ENCODE measurements around the gene SPPL3. TPM values are rescaled to one million over a fixed set of nuclear protein-coding genes. Genes with fewer than 3 reads are reported as not detected.
"Not testable (repeated sequence)": the region's sequence is repeated elsewhere in the genome, so short reads cannot be mapped to it uniquely, and the experiment has no call there.

SPPL3 gene
- total and polyA plus RNA-seq, 4 donors, result 18.9 to 108 (median 67.8) TPM

DNA sequence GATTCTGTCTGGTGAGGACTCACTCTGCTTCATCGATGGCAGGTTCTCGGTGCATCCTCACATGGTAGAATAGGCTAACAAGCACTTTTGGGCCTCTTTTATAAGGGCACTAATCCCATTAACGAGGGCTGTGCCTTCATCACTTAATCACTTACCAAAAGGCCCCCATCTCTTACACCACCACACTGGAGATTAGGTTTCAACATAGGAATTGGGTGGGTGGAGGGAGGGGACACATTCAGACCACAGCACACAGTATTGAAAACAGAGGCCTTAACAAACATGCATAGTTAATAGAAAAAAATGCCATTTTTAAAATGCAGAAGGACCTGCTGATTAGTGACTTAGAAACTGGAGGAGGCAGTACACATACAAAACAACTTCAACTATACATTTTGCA lies 61.6 kb downstream of the SPPL3 start:
- WGBS (ENCODE audit: insufficient coverage), result 85% methylated on average over 2 of the region's 3 CpGs
- Histone ChIP-seq H3K4me3 (ENCODE audit: low read depth, low read length) (no peak overlapping the region), H3K4me1 (ENCODE audit: control insufficient read depth, insufficient read depth, low read length) (peaks cover 16% of the 10 kb centered on the region), H3K27ac (ENCODE audit: low read depth, low read length) (no peak overlapping the region), H3K36me3 (ENCODE audit: control insufficient read depth, insufficient read depth, low read length) (peaks cover 4% of the 10 kb centered on the region), H3K27me3 (ENCODE audit: control insufficient read depth, insufficient read depth, low read length) (no peaks in the 10 kb centered on the region), H3K9me3 (ENCODE audit: control insufficient read depth, insufficient read depth, low read length) (no peaks in the 10 kb centered on the region)
- no peak for DNase-seq (ENCODE audit: low read depth in 4 of 6, low spot score in 6 of 6)

DNA sequence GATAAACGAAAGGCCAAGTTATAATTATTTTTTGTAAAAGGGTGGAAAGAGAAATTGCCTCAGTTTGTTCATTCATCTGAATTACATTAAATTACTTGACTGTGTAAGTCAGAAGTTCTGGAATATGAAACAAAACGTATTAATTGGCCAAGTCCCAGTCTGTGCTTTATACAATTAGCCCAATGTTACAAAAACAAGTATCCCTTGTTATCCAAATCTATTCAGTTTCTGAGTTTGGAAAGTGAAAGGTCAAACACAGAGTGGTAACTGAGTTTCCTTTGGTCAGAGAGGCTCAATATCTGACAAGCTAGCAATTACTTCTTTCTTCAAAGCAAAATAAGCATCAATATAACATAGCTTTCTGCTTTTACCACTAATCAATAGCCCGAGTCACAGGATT lies 62.6 kb downstream of the SPPL3 start:
- Histone ChIP-seq H3K27ac (ENCODE audit: low read depth, low read length) (peak overlapping the region; percentile 10), H3K36me3 (ENCODE audit: control insufficient read depth, insufficient read depth, low read length) (peaks cover 4% of the 10 kb centered on the region), H3K4me3 (ENCODE audit: low read depth, low read length) (no peak overlapping the region), H3K4me1 (ENCODE audit: control insufficient read depth, insufficient read depth, low read length) (peaks cover 16% of the 10 kb centered on the region), H3K9me3 (ENCODE audit: control insufficient read depth, insufficient read depth, low read length) (no peaks in the 10 kb centered on the region), H3K27me3 (ENCODE audit: control insufficient read depth, insufficient read depth, low read length) (no peaks in the 10 kb centered on the region)
- peak in 1 of 6 donors; percentile 38 for DNase-seq (ENCODE audit: low read depth in 4 of 6, low spot score in 6 of 6)
- WGBS (ENCODE audit: insufficient coverage), result no CpG with 5 or more reads among the region's 3 CpGs

DNA sequence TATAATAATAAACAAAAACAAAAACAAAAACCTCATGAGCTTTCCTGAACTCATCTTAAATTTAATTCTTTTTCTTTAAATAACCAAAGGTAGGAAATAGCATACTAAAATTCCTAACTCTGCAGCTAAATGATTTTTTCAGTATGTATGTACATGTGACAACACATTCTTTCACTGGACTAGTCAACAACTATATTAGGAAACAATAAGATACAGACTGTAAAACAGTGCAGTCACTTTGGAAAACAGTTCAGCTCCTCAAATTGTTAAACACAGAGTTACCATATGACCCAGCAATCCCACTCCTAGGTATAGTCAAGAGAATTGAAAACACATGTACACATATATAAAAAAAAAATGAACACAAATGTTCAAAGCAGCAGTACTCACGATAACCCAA lies 64.7 kb downstream of the SPPL3 start:
- no CpG with 5 or more reads among the region's 1 CpG for WGBS (ENCODE audit: insufficient coverage)

DNA sequence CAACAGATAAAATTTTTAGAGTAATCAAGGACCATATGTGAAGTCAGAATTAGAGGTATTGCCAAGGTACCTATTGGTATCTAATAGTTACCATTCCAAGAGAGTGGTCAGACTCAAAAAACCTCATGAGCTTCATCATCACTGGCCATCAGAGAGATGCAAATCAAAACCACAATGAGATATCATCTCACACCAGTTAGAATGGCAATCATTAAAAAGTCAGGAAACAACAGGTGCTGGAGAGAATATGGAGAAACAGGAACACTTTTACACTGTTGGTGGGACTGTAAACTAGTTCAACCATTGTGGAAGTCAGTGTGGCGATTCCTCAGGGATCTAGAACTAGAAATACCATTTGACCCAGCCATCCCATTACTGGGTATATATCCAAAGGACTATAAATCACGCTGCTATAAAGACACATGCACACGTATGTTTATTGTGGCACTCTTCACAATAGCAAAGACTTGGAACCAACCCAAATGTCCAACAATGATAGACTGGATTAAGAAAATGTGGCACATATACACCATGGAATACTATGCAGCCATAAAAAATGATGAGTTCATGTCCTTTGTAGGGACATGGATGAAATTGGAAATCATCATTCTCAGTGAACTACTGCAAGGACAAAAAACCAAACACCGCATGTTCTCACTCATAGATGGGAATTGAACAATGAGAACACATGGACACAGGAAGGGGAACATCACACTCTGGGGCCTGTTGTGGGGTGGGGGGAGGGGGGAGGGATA lies 65.4 kb downstream of the SPPL3 start:
- WGBS (ENCODE audit: insufficient coverage), result no CpG with 5 or more reads among the region's 4 CpGs
- not testable (repeated sequence) for H3K4me3 ChIP-seq (ENCODE audit: low read depth, low read length); DNase-seq (ENCODE audit: low read depth in 4 of 6, low spot score in 6 of 6); H3K4me1 ChIP-seq (ENCODE audit: control insufficient read depth, insufficient read depth, low read length); H3K36me3 ChIP-seq (ENCODE audit: control insufficient read depth, insufficient read depth, low read length); H3K9me3 ChIP-seq (ENCODE audit: control insufficient read depth, insufficient read depth, low read length); H3K27ac ChIP-seq (ENCODE audit: low read depth, low read length); H3K27me3 ChIP-seq (ENCODE audit: control insufficient read depth, insufficient read depth, low read length)

More for the DNA sequence above, 64.7 kb downstream of the SPPL3 start:
- Histone ChIP-seq H3K36me3 (ENCODE audit: control insufficient read depth, insufficient read depth, low read length) (no peaks in the 10 kb centered on the region), H3K4me1 (ENCODE audit: control insufficient read depth, insufficient read depth, low read length) (peaks cover 10% of the 10 kb centered on the region), H3K9me3 (ENCODE audit: control insufficient read depth, insufficient read depth, low read length) (no peaks in the 10 kb centered on the region), H3K27me3 (ENCODE audit: control insufficient read depth, insufficient read depth, low read length) (no peaks in the 10 kb centered on the region), H3K4me3 (ENCODE audit: low read depth, low read length) (no peak overlapping the region), H3K27ac (ENCODE audit: low read depth, low read length) (no peak overlapping the region)
- DNase-seq (ENCODE audit: low read depth in 4 of 6, low spot score in 6 of 6), result no peak

DNA sequence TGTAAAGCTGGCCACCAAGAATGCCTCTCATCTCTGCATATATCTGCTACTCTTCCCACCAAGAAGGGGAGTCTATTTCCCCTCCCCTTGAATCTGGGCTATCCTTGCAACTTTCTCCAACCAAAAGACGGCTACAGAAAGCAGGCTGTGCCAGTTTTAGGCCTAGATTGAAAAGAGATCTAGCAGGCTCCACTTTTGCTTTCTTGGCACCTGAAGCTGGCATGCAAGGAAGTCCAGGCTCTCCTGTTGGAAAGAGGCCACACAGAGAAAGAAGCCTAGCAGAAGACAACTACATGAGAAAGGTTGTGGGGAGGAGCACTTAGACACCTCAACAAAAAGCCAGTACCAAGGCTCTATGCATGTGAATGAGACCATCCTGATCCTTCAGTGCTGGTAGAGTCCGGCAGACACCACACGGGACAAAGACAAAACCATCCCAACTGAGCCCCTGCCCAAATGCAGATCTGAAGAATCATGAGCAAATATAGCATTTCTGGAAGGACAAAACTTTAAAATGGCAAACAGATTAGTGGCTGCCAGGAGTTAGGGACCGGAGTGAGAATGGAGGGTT lies 68.0 kb downstream of the SPPL3 start:
- H3K27me3 ChIP-seq (ENCODE audit: control insufficient read depth, insufficient read depth, low read length), result no peaks in the 10 kb centered on the region
- no peak for DNase-seq (ENCODE audit: low read depth in 4 of 6, low spot score in 6 of 6)
- no peak overlapping the region for H3K27ac ChIP-seq (ENCODE audit: low read depth, low read length)
- 84% methylated on average over 3 of the region's 4 CpGs for WGBS (ENCODE audit: insufficient coverage)
- no peaks in the 10 kb centered on the region for H3K9me3 ChIP-seq (ENCODE audit: control insufficient read depth, insufficient read depth, low read length)
- no peak overlapping the region for H3K4me3 ChIP-seq (ENCODE audit: low read depth, low read length)
- H3K4me1 ChIP-seq (ENCODE audit: control insufficient read depth, insufficient read depth, low read length), result peaks cover 7% of the 10 kb centered on the region
- H3K36me3 ChIP-seq (ENCODE audit: control insufficient read depth, insufficient read depth, low read length), result no peaks in the 10 kb centered on the region

DNA sequence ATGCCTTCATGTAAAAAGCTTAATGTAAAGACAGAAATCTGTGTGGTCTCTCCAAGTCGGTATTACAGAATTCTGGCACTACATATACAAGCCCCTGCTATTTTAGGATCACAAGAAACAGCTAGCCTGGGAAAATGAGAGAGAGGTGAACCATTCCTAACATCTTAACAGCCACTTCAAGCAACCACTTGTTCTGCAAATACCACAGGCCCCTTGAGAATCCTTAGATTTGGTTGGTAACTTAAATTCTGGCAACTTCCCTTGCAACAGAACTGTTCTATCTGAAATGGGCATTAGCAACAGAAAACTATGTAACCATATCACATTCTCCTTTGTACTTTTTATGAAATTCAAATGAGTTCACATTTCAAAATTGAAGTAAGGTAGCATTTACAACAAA lies 68.5 kb downstream of the SPPL3 start:
- Histone ChIP-seq H3K9me3 (ENCODE audit: control insufficient read depth, insufficient read depth, low read length) (no peaks in the 10 kb centered on the region), H3K4me1 (ENCODE audit: control insufficient read depth, insufficient read depth, low read length) (peaks cover 7% of the 10 kb centered on the region), H3K27me3 (ENCODE audit: control insufficient read depth, insufficient read depth, low read length) (no peaks in the 10 kb centered on the region), H3K4me3 (ENCODE audit: low read depth, low read length) (no peak overlapping the region), H3K27ac (ENCODE audit: low read depth, low read length) (no peak overlapping the region), H3K36me3 (ENCODE audit: control insufficient read depth, insufficient read depth, low read length) (no peaks in the 10 kb centered on the region)
- no CpG with 5 or more reads among the region's 1 CpG for WGBS (ENCODE audit: insufficient coverage)
- no peak for DNase-seq (ENCODE audit: low read depth in 4 of 6, low spot score in 6 of 6)

DNA sequence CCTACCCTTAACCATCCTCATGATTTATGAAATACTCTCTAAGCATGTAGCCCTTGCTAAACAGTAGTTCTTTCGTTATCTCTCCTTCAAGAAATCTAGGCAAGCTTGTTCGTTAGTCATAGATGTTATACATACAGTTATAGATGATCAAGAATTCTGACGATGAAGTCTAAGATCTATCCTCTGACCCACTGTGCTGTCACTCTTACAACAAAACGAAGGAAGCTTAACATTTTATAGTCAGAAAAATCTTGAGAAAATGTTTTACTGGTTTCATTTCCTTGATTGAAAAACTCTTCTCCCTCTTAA lies 68.9 kb downstream of the SPPL3 start:
- no peaks in the 10 kb centered on the region for H3K27me3 ChIP-seq (ENCODE audit: control insufficient read depth, insufficient read depth, low read length)
- no peaks in the 10 kb centered on the region for H3K9me3 ChIP-seq (ENCODE audit: control insufficient read depth, insufficient read depth, low read length)
- no peak overlapping the region for H3K27ac ChIP-seq (ENCODE audit: low read depth, low read length)
- WGBS (ENCODE audit: insufficient coverage), result no CpG with 5 or more reads among the region's 4 CpGs
- peaks cover 7% of the 10 kb centered on the region for H3K4me1 ChIP-seq (ENCODE audit: control insufficient read depth, insufficient read depth, low read length)
- H3K4me3 ChIP-seq (ENCODE audit: low read depth, low read length), result no peak overlapping the region
- DNase-seq (ENCODE audit: low read depth in 4 of 6, low spot score in 6 of 6), result no peak
- H3K36me3 ChIP-seq (ENCODE audit: control insufficient read depth, insufficient read depth, low read length), result no peaks in the 10 kb centered on the region

DNA sequence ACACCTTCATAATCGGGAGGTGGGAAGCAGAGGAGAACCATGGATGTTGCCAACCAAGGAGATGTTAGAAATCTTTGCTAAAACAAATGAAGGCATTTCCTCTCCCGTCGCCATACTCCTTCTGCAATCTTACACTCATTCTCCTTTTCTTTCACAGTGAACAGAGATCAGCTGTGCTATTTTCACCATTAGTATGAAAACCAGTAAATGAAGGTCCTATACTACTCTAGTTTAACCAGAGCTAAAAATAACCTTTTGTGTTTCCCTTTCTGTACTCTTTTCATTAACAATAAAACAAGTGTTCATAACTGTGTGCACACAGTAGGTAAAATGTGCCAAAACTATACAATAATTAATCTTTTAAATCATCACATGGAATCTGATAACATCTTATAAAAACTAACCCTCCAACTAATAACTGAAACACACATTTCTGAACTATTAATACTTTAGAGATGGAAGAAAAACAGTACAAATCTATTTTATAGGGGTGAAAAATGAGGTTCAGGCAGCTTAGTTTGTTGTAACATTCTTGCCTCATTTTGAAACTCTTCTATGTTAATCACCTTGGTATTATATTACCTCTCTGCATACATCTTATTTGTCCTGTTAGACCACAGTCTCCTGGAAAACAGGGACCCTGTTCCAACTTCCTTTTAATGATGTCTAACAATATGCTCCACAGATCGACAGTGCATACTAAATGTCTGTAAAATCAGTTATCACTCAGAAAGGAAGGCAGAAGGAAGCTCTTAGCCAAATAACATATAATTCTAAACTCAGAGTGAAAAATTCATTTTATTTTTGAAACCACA lies 69.5 kb downstream of the SPPL3 start:
- Histone ChIP-seq H3K9me3 (ENCODE audit: control insufficient read depth, insufficient read depth, low read length) (no peaks in the 10 kb centered on the region), H3K4me3 (ENCODE audit: low read depth, low read length) (no peak overlapping the region), H3K27me3 (ENCODE audit: control insufficient read depth, insufficient read depth, low read length) (no peaks in the 10 kb centered on the region), H3K4me1 (ENCODE audit: control insufficient read depth, insufficient read depth, low read length) (peaks cover 7% of the 10 kb centered on the region), H3K36me3 (ENCODE audit: control insufficient read depth, insufficient read depth, low read length) (no peaks in the 10 kb centered on the region), H3K27ac (ENCODE audit: low read depth, low read length) (no peak overlapping the region)
- WGBS (ENCODE audit: insufficient coverage), result 100% methylated on average over 2 of the region's 4 CpGs
- no peak for DNase-seq (ENCODE audit: low read depth in 4 of 6, low spot score in 6 of 6)

DNA sequence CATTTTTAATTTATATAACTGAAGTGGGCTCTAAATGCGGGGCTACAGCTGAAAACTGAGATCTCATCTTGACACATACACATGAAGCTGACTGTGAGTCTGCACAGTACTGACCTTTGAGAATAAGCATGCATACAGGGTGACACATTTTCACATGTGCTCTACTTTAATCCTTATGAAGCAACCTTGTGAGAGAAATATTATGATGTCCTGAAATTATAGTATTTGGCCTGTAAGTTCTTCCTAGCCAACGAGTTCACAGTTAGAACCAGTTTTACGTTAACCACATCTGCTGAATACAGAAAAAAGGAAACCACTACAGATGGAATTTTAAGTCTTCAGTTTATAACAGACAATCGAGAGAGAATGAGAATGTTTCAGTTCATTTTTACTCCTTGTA lies 70.3 kb downstream of the SPPL3 start:
- no CpG with 5 or more reads among the region's 4 CpGs for WGBS (ENCODE audit: insufficient coverage)
- no peak for DNase-seq (ENCODE audit: low read depth in 4 of 6, low spot score in 6 of 6)
- H3K27ac ChIP-seq (ENCODE audit: low read depth, low read length), result no peak overlapping the region
- no peaks in the 10 kb centered on the region for H3K36me3 ChIP-seq (ENCODE audit: control insufficient read depth, insufficient read depth, low read length)
- H3K27me3 ChIP-seq (ENCODE audit: control insufficient read depth, insufficient read depth, low read length), result no peaks in the 10 kb centered on the region
- H3K9me3 ChIP-seq (ENCODE audit: control insufficient read depth, insufficient read depth, low read length), result no peaks in the 10 kb centered on the region
- H3K4me1 ChIP-seq (ENCODE audit: control insufficient read depth, insufficient read depth, low read length), result peaks cover 7% of the 10 kb centered on the region
- H3K4me3 ChIP-seq (ENCODE audit: low read depth, low read length), result no peak overlapping the region
